ENCODE data around the gene LRRN2. TPM values are rescaled to one million over a fixed set of nuclear protein-coding genes. Genes with fewer than 3 reads are reported as not detected.

Gene LRRN2
- polyA plus RNA-seq, 4 donors = 11.3 to 15.3 (median 12.6) TPM

- no peak for DNase-seq (ENCODE audit: low read depth in 4 of 4, low spot score in 2 of 4)
Measured at GRCh38 chr1:204607910-204608309, 77.6 kb downstream of the LRRN2 start.

- DNase-seq (ENCODE audit: low read depth in 4 of 4, low spot score in 2 of 4) = no peak
Measured at GRCh38 chr1:204605791-204606190, 79.7 kb downstream of the LRRN2 start.

GRCh38 chr1:204602871-204603542 lies 82.5 kb downstream of the LRRN2 start:
- DNase-seq (ENCODE audit: low read depth in 4 of 4, low spot score in 2 of 4) = no peak

- peak in 1 of 4 donors; percentile 21 for DNase-seq (ENCODE audit: low read depth in 4 of 4, low spot score in 2 of 4)
Measured at GRCh38 chr1:204602111-204602579, 83.4 kb downstream of the LRRN2 start.

GRCh38 chr1:204600968-204601367 lies 84.6 kb downstream of the LRRN2 start:
- DNase-seq (ENCODE audit: low read depth in 4 of 4, low spot score in 2 of 4) = no peak

- no peak for DNase-seq (ENCODE audit: low read depth in 4 of 4, low spot score in 2 of 4)
Measured at GRCh38 chr1:204600203-204600602, 85.3 kb downstream of the LRRN2 start.

GRCh38 chr1:204599596-204599995 lies 85.9 kb downstream of the LRRN2 start:
- no peak for DNase-seq (ENCODE audit: low read depth in 4 of 4, low spot score in 2 of 4)

GRCh38 chr1:204599098-204599497 lies 86.4 kb downstream of the LRRN2 start:
- DNase-seq (ENCODE audit: low read depth in 4 of 4, low spot score in 2 of 4) = no peak

- DNase-seq (ENCODE audit: low read depth in 4 of 4, low spot score in 2 of 4) = no peak
Measured at GRCh38 chr1:204598319-204598969, 87.1 kb downstream of the LRRN2 start.

GRCh38 chr1:204592246-204592948 lies 93.1 kb downstream of the LRRN2 start:
- no peak for DNase-seq (ENCODE audit: low read depth in 4 of 4, low spot score in 2 of 4)

- no peak for DNase-seq (ENCODE audit: low read depth in 4 of 4, low spot score in 2 of 4)
Measured at GRCh38 chr1:204591473-204592090, 94.0 kb downstream of the LRRN2 start.

GRCh38 chr1:204589409-204590038 lies 96.0 kb downstream of the LRRN2 start:
- DNase-seq (ENCODE audit: low read depth in 4 of 4, low spot score in 2 of 4) = no peak

- no peak for DNase-seq (ENCODE audit: low read depth in 4 of 4, low spot score in 2 of 4)
Measured at GRCh38 chr1:204588826-204589225, 96.7 kb downstream of the LRRN2 start.

- no peak for DNase-seq (ENCODE audit: low read depth in 4 of 4, low spot score in 2 of 4)
Measured at GRCh38 chr1:204587621-204588020, 97.9 kb downstream of the LRRN2 start.

- DNase-seq (ENCODE audit: low read depth in 4 of 4, low spot score in 2 of 4) = no peak
Measured at GRCh38 chr1:204584699-204585372, 100.7 kb downstream of the LRRN2 start.

GRCh38 chr1:204583909-204584632 lies 101.5 kb downstream of the LRRN2 start:
- DNase-seq (ENCODE audit: low read depth in 4 of 4, low spot score in 2 of 4) = no peak

- DNase-seq (ENCODE audit: low read depth in 4 of 4, low spot score in 2 of 4) = no peak
Measured at GRCh38 chr1:204581759-204582158, 103.8 kb downstream of the LRRN2 start.

- DNase-seq (ENCODE audit: low read depth in 4 of 4, low spot score in 2 of 4) = no peak
Measured at GRCh38 chr1:204580862-204581261, 104.7 kb downstream of the LRRN2 start.

GRCh38 chr1:204579681-204580080 lies 105.9 kb downstream of the LRRN2 start:
- DNase-seq (ENCODE audit: low read depth in 4 of 4, low spot score in 2 of 4) = no peak

Data from left renal cortex interstitium (tissue), 4 donors.